HG02884 (cell line): ENCODE results near the gene LDB3.

Source experiments
- ATAC-seq: cut with Tn5 transposase; IDR thresholded peaks from one replicate; pipeline ENCODE4 v1.9.1; 2021; ENCODE audit warnings: mild to moderate bottlenecking, moderate library complexity; ENCODE audit not compliant: unreplicated experiment

Gene LDB3

GRCh38 chr10:86651021-86651471 is 17.3 kb upstream of the LDB3 start:
- no peak for ATAC-seq

GRCh38 chr10:86651631-86652331 is 16.5 kb upstream of the LDB3 start:
- ATAC-seq: no peak

- no peak for ATAC-seq
These were observed 15.7 kb upstream of the LDB3 start for GRCh38 chr10:86652361-86653202.

GRCh38 chr10:86653379-86653778 is 14.9 kb upstream of the LDB3 start:
- no peak for ATAC-seq

GRCh38 chr10:86653987-86654386 is 14.3 kb upstream of the LDB3 start:
- no peak for ATAC-seq

GRCh38 chr10:86654411-86655172 is 13.7 kb upstream of the LDB3 start, which contains the start of gene OPN4:
Gene OPN4 (plus strand): TSS chr10:86654547. CDS start chr10:86654784, 237 bp downstream.
- no peak for ATAC-seq

- ATAC-seq: no peak
These were observed 13.2 kb upstream of the LDB3 start for GRCh38 chr10:86655173-86655540.

- ATAC-seq: no peak
These were observed 12.7 kb upstream of the LDB3 start for GRCh38 chr10:86655596-86655995.

- no peak for ATAC-seq
These were observed 11.3 kb upstream of the LDB3 start for GRCh38 chr10:86657011-86657395.

- ATAC-seq: no peak
These were observed 10.8 kb upstream of the LDB3 start for GRCh38 chr10:86657396-86658011.

GRCh38 chr10:86658261-86658741 is 10.0 kb upstream of the LDB3 start:
- no peak for ATAC-seq

- no peak for ATAC-seq
These were observed 9.6 kb upstream of the LDB3 start for GRCh38 chr10:86658751-86659150.

GRCh38 chr10:86659161-86659691 is 9.1 kb upstream of the LDB3 start:
- no peak for ATAC-seq

GRCh38 chr10:86659721-86660453 is 8.4 kb upstream of the LDB3 start:
- ATAC-seq: no peak

GRCh38 chr10:86661161-86662025 is 6.9 kb upstream of the LDB3 start:
- no peak for ATAC-seq

GRCh38 chr10:86662186-86663045 is 5.9 kb upstream of the LDB3 start:
- ATAC-seq: no peak

- no peak for ATAC-seq
These were observed 5.3 kb upstream of the LDB3 start for GRCh38 chr10:86663046-86663345.
